ENCODE results near the gene MYLK4.

The MYLK4 gene

GRCh38 chr6:2752477-2753109, 1.9 kb upstream of the MYLK4 start:
- TF ChIP-seq, protein P1, sequence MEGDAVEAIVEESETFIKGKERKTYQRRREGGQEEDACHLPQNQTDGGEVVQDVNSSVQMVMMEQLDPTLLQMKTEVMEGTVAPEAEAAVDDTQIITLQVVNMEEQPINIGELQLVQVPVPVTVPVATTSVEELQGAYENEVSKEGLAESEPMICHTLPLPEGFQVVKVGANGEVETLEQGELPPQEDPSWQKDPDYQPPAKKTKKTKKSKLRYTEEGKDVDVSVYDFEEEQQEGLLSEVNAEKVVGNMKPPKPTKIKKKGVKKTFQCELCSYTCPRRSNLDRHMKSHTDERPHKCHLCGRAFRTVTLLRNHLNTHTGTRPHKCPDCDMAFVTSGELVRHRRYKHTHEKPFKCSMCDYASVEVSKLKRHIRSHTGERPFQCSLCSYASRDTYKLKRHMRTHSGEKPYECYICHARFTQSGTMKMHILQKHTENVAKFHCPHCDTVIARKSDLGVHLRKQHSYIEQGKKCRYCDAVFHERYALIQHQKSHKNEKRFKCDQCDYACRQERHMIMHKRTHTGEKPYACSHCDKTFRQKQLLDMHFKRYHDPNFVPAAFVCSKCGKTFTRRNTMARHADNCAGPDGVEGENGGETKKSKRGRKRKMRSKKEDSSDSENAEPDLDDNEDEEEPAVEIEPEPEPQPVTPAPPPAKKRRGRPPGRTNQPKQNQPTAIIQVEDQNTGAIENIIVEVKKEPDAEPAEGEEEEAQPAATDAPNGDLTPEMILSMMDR (IDR thresholded peaks at IDR 0.05; ENCODE audit: low read depth, low read length, poor library complexity, severe bottlenecking): no peak
- no peak for TF ChIP-seq EZH2phosphoT487 (IDR thresholded peaks at IDR 0.05; ENCODE audit: borderline replicate concordance, low read length)
- Histone ChIP-seq H3K4me2 (ENCODE audit: low read length) (no peak overlapping the region), H3K9me3 (ENCODE audit: control insufficient read depth, insufficient read depth, low read length) (no peaks in the 10 kb centered on the region), H3K4me1 (ENCODE audit: control insufficient read depth, low read length) (peaks cover 9% of the 10 kb centered on the region; the same call in 1 of the 2 replicates), H4K20me1 (ENCODE audit: control insufficient read depth, insufficient read depth, low read depth, low read length) (no peaks in the 10 kb centered on the region), H3K4me3 (ENCODE audit: low read length) (no peak overlapping the region), H3K27me3 (ENCODE audit: control insufficient read depth, low read length) (peaks cover 23% of the 10 kb centered on the region), H3K27ac (ENCODE audit: low read depth, low read length) (no peak overlapping the region), H3F3A (ENCODE audit: control insufficient read depth, insufficient read depth) (no peaks in the 10 kb centered on the region), H3K9me2 (replicated peaks; ENCODE audit: control insufficient read depth, low read length) (no peaks in the 10 kb centered on the region), H3K36me3 (ENCODE audit: control insufficient read depth, low read length) (no peaks in the 10 kb centered on the region), H3K79me2 (ENCODE audit: control insufficient read depth, low read length) (no peaks in the 10 kb centered on the region)

DNA sequence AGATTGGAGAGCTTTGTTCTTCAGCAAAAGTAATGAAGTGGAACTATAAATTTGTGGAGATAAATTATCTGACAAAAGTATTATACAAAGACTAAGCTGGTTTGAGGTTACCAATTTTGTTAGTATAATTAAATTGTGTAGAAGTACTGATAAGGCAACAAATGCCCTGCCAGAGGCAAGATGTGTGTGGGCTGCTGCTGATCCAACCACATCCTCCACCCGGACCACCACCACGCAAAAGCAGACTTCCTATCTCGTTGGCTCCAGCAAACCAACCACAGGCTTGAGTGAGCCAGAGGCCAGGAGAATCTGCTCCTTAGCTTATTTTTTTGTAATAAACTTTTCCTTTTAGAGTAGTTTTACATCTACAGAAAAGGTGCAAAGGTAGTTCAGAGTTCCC, 1.1 kb upstream of the MYLK4 start:
- H3K4me1 ChIP-seq (ENCODE audit: control insufficient read depth, low read length): peaks cover 9% of the 10 kb centered on the region; the same call in 1 of the 2 replicates
- no peak overlapping the region for H3K27ac ChIP-seq (ENCODE audit: low read depth, low read length)

DNA sequence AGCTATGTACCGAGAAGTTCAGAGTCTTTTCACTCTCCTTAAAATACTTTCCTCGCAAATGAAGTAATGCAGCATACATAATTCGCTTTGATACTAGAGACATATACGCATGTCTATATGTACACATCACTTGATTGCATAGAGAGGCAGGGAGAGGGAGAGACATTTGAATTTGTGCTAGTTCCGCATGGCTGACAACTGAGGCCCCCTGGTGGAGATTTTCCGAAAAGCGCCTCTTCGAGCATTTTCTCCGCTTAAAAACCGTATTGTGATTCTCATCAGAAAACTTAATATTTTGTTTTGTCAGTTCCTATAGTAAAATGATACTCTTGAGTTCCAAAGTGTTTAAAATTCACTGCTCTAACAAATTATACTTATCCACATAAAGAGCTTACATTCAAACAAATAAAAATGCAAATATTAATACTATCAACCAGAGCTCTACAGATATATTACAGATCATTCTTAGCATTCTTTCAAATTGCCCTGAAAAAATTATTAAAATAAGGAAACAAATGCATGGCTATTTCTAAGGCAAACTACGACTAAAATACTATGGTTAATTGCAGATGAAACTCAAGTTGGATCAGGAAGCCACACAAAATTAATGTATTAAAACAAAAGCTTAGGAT, 637 bp downstream of the MYLK4 start:
- TF ChIP-seq EZH2phosphoT487 (IDR thresholded peaks at IDR 0.05; ENCODE audit: borderline replicate concordance, low read length): no peak
- TF ChIP-seq, protein P1 (IDR thresholded peaks at IDR 0.05; ENCODE audit: low read depth, low read length, poor library complexity, severe bottlenecking): peak; percentile 87
- no peak overlapping the region for H3K4me3 ChIP-seq (ENCODE audit: low read length)
- H3K4me1 ChIP-seq (ENCODE audit: control insufficient read depth, low read length): peaks cover 6% of the 10 kb centered on the region; the same call in 1 of the 2 replicates
- no peaks in the 10 kb centered on the region for H4K20me1 ChIP-seq (ENCODE audit: control insufficient read depth, insufficient read depth, low read depth, low read length)
- no peaks in the 10 kb centered on the region for H3K79me2 ChIP-seq (ENCODE audit: control insufficient read depth, low read length)
- H3K9me2 ChIP-seq (replicated peaks; ENCODE audit: control insufficient read depth, low read length): no peaks in the 10 kb centered on the region
- no peak overlapping the region for H3K4me2 ChIP-seq (ENCODE audit: low read length)
- peaks cover 17% of the 10 kb centered on the region for H3K27me3 ChIP-seq (ENCODE audit: control insufficient read depth, low read length)
- no peaks in the 10 kb centered on the region for H3K9me3 ChIP-seq (ENCODE audit: control insufficient read depth, insufficient read depth, low read length)
- no peaks in the 10 kb centered on the region for H3K36me3 ChIP-seq (ENCODE audit: control insufficient read depth, low read length)
- H3F3A ChIP-seq (ENCODE audit: control insufficient read depth, insufficient read depth): no peaks in the 10 kb centered on the region
- no peak overlapping the region for H3K27ac ChIP-seq (ENCODE audit: low read depth, low read length)

More for the DNA sequence above, 1.1 kb upstream of the MYLK4 start:
- no peaks in the 10 kb centered on the region for H4K20me1 ChIP-seq (ENCODE audit: control insufficient read depth, insufficient read depth, low read depth, low read length)
- no peaks in the 10 kb centered on the region for H3K36me3 ChIP-seq (ENCODE audit: control insufficient read depth, low read length)
- H3K27me3 ChIP-seq (ENCODE audit: control insufficient read depth, low read length): peaks cover 23% of the 10 kb centered on the region
- no peaks in the 10 kb centered on the region for H3F3A ChIP-seq (ENCODE audit: control insufficient read depth, insufficient read depth)
- no peaks in the 10 kb centered on the region for H3K9me2 ChIP-seq (replicated peaks; ENCODE audit: control insufficient read depth, low read length)
- no peak overlapping the region for H3K4me2 ChIP-seq (ENCODE audit: low read length)
- no peaks in the 10 kb centered on the region for H3K79me2 ChIP-seq (ENCODE audit: control insufficient read depth, low read length)
- TF ChIP-seq, protein P1 (IDR thresholded peaks at IDR 0.05; ENCODE audit: low read depth, low read length, poor library complexity, severe bottlenecking): no peak
- no peak for TF ChIP-seq EZH2phosphoT487 (IDR thresholded peaks at IDR 0.05; ENCODE audit: borderline replicate concordance, low read length)
- no peak overlapping the region for H3K4me3 ChIP-seq (ENCODE audit: low read length)
- no peaks in the 10 kb centered on the region for H3K9me3 ChIP-seq (ENCODE audit: control insufficient read depth, insufficient read depth, low read length)
